GM21529 (cell line): ENCODE results near the gene ERN1.
A peak's percentile ranks its signal among the peaks of the same experiment; 100 is the strongest.

Source experiments
- ATAC-seq: cut with Tn5 transposase; IDR thresholded peaks from one replicate; pipeline ENCODE4 v1.9.1; 2021; ENCODE audit not compliant: unreplicated experiment

ERN1 gene

GRCh38 chr17:64085650-64086005 lies 44.3 kb downstream of the ERN1 start:
- ATAC-seq = no peak

GRCh38 chr17:64084940-64085649 lies 44.8 kb downstream of the ERN1 start:
- ATAC-seq = no peak

- ATAC-seq = no peak
Measured at GRCh38 chr17:64084086-64084939, 45.6 kb downstream of the ERN1 start.

GRCh38 chr17:64083563-64084085 lies 46.3 kb downstream of the ERN1 start:
- ATAC-seq = no peak

- ATAC-seq = no peak
Measured at GRCh38 chr17:64083093-64083492, 46.9 kb downstream of the ERN1 start.

- ATAC-seq = peak; percentile 63
Measured at GRCh38 chr17:64081802-64082799, 47.8 kb downstream of the ERN1 start.

GRCh38 chr17:64080174-64080618 lies 49.7 kb downstream of the ERN1 start:
- ATAC-seq = no peak

- ATAC-seq = no peak
Measured at GRCh38 chr17:64077379-64077778, 52.6 kb downstream of the ERN1 start.

- ATAC-seq = peak; percentile 48
Measured at GRCh38 chr17:64075913-64076312, 54.0 kb downstream of the ERN1 start.

- peak; percentile 10 for ATAC-seq
Measured at GRCh38 chr17:64074704-64075426, 55.1 kb downstream of the ERN1 start.

- peak; percentile 78 for ATAC-seq
Measured at GRCh38 chr17:64073771-64074703, 55.9 kb downstream of the ERN1 start.

GRCh38 chr17:64071111-64071510 lies 58.8 kb downstream of the ERN1 start:
- ATAC-seq = no peak

GRCh38 chr17:64070213-64070612 lies 59.7 kb downstream of the ERN1 start:
- ATAC-seq = no peak

- no peak for ATAC-seq
Measured at GRCh38 chr17:64069143-64069542, 60.8 kb downstream of the ERN1 start.

- ATAC-seq = no peak
Measured at GRCh38 chr17:64067657-64068056, 62.3 kb downstream of the ERN1 start.

GRCh38 chr17:64066716-64067115 lies 63.2 kb downstream of the ERN1 start:
- no peak for ATAC-seq

- no peak for ATAC-seq
Measured at GRCh38 chr17:64065161-64065560, 64.8 kb downstream of the ERN1 start.

GRCh38 chr17:64064331-64064730 lies 65.6 kb downstream of the ERN1 start:
- ATAC-seq = no peak

- ATAC-seq = no peak
Measured at GRCh38 chr17:64063766-64064224, 66.1 kb downstream of the ERN1 start.
